Measurements from ENCODE around the gene PSMB3. TPM values are rescaled to one million over a fixed set of nuclear protein-coding genes. Genes with fewer than 3 reads are reported as not detected.

PSMB3 gene
- total and polyA plus RNA-seq, 9 of the 15 experiments (the other 6 are each of a cell fraction or from before 2014, with no cell fraction given): 460 to 2,775 (median 574) TPM

DNA sequence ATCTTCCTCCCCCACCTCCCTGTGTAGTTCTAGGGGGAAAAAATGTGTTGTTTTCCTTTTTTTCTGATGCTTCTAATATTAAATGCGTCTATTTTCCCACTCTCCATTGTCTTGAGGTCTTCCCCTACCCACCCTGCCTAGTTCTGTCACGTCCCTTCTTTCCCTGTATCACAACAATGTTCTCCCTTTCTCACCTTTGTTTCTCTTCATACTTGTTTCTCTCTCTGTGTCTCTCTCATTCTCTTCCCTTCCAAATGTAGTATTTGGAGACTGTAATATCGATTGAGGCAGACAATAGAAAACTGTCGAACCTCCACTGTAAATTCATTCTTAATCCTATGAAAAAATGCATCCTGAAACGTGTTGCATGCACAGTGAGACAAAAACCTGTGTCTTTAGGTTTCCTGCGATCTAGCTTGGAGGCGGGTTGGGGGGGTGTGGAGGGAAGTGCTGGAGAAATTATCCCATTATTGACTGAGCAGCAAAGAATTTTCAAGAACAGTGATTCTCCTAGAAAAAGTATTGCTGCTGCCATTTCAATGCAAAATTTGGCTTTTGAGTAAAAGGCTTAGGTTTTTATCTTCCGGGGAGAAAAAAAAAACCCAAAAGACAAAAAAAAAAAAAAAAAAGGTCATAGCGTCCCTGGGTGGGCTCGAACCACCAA, 1.3 kb upstream of the PSMB3 start (continued):
- TF ChIP-seq, protein P1, sequence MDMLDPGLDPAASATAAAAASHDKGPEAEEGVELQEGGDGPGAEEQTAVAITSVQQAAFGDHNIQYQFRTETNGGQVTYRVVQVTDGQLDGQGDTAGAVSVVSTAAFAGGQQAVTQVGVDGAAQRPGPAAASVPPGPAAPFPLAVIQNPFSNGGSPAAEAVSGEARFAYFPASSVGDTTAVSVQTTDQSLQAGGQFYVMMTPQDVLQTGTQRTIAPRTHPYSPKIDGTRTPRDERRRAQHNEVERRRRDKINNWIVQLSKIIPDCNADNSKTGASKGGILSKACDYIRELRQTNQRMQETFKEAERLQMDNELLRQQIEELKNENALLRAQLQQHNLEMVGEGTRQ (CRISPR knock-in tag; IDR thresholded peaks at IDR 0.05): no peak
- TF ChIP-seq EHMT2 (IDR thresholded peaks at IDR 0.05) (0 out of 2 replicates have a peak, but pooled peaks have one; percentile 43), MIER1 (IDR thresholded peaks at IDR 0.05; ENCODE audit: low read depth) (peak; percentile 63; the same call in 1 of the 2 replicates), DMBX1 (CRISPR knock-in tag; IDR thresholded peaks at IDR 0.05; ENCODE audit: borderline replicate concordance) (0 out of 2 replicates have a peak, but pooled peaks have one; percentile 12), FOSL1 (tag; conservative IDR thresholded peaks at IDR 0.05) (0 out of 2 replicates have a peak, but pooled peaks have one; percentile 6), ZNF584 (CRISPR knock-in tag; IDR thresholded peaks at IDR 0.05; ENCODE audit: low read depth) (no peak), ZNF764 (CRISPR knock-in tag; IDR thresholded peaks at IDR 0.05; ENCODE audit: low read depth) (no peak), ZNF175 (CRISPR knock-in tag; IDR thresholded peaks at IDR 0.05; ENCODE audit: low read depth) (0 out of 2 replicates have a peak, but pooled peaks have one; percentile 28), NCOA4 (IDR thresholded peaks at IDR 0.05; ENCODE audit: partially characterized antibody) (peak; percentile 68), ZNF785 (CRISPR knock-in tag; IDR thresholded peaks at IDR 0.05) (no peak), ZC3H4 (CRISPR knock-in tag; IDR thresholded peaks at IDR 0.05; ENCODE audit: borderline replicate concordance) (no peak), IFI16 (CRISPR knock-in tag; IDR thresholded peaks at IDR 0.05) (no peak), TRIM28 (IDR thresholded peaks at IDR 0.05) (no peak), ARNT (IDR thresholded peaks at IDR 0.05) (no peak)
- TF ChIP-seq, protein P2, sequence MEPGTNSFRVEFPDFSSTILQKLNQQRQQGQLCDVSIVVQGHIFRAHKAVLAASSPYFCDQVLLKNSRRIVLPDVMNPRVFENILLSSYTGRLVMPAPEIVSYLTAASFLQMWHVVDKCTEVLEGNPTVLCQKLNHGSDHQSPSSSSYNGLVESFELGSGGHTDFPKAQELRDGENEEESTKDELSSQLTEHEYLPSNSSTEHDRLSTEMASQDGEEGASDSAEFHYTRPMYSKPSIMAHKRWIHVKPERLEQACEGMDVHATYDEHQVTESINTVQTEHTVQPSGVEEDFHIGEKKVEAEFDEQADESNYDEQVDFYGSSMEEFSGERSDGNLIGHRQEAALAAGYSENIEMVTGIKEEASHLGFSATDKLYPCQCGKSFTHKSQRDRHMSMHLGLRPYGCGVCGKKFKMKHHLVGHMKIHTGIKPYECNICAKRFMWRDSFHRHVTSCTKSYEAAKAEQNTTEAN (CRISPR knock-in tag; IDR thresholded peaks at IDR 0.05): no peak
- TF ChIP-seq, protein P3, sequence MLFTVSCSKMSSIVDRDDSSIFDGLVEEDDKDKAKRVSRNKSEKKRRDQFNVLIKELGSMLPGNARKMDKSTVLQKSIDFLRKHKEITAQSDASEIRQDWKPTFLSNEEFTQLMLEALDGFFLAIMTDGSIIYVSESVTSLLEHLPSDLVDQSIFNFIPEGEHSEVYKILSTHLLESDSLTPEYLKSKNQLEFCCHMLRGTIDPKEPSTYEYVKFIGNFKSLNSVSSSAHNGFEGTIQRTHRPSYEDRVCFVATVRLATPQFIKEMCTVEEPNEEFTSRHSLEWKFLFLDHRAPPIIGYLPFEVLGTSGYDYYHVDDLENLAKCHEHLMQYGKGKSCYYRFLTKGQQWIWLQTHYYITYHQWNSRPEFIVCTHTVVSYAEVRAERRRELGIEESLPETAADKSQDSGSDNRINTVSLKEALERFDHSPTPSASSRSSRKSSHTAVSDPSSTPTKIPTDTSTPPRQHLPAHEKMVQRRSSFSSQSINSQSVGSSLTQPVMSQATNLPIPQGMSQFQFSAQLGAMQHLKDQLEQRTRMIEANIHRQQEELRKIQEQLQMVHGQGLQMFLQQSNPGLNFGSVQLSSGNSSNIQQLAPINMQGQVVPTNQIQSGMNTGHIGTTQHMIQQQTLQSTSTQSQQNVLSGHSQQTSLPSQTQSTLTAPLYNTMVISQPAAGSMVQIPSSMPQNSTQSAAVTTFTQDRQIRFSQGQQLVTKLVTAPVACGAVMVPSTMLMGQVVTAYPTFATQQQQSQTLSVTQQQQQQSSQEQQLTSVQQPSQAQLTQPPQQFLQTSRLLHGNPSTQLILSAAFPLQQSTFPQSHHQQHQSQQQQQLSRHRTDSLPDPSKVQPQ (CRISPR knock-in tag; IDR thresholded peaks at IDR 0.05; ENCODE audit: borderline replicate concordance): no peak
- TF ChIP-seq, protein P4, sequence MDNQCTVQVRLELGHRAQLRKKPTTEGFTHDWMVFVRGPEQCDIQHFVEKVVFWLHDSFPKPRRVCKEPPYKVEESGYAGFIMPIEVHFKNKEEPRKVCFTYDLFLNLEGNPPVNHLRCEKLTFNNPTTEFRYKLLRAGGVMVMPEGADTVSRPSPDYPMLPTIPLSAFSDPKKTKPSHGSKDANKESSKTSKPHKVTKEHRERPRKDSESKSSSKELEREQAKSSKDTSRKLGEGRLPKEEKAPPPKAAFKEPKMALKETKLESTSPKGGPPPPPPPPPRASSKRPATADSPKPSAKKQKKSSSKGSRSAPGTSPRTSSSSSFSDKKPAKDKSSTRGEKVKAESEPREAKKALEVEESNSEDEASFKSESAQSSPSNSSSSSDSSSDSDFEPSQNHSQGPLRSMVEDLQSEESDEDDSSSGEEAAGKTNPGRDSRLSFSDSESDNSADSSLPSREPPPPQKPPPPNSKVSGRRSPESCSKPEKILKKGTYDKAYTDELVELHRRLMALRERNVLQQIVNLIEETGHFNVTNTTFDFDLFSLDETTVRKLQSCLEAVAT (IDR thresholded peaks at IDR 0.05): peak in 1 of 2 experiments; percentile 18; a peak in 1 of 4 replicates
- TF ChIP-seq, protein P5, sequence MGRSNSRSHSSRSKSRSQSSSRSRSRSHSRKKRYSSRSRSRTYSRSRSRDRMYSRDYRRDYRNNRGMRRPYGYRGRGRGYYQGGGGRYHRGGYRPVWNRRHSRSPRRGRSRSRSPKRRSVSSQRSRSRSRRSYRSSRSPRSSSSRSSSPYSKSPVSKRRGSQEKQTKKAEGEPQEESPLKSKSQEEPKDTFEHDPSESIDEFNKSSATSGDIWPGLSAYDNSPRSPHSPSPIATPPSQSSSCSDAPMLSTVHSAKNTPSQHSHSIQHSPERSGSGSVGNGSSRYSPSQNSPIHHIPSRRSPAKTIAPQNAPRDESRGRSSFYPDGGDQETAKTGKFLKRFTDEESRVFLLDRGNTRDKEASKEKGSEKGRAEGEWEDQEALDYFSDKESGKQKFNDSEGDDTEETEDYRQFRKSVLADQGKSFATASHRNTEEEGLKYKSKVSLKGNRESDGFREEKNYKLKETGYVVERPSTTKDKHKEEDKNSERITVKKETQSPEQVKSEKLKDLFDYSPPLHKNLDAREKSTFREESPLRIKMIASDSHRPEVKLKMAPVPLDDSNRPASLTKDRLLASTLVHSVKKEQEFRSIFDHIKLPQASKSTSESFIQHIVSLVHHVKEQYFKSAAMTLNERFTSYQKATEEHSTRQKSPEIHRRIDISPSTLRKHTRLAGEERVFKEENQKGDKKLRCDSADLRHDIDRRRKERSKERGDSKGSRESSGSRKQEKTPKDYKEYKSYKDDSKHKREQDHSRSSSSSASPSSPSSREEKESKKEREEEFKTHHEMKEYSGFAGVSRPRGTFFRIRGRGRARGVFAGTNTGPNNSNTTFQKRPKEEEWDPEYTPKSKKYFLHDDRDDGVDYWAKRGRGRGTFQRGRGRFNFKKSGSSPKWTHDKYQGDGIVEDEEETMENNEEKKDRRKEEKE (IDR thresholded peaks at IDR 0.05; ENCODE audit: borderline replicate concordance in 1 of 2, control insufficient read depth in 1 of 2, low read depth in 2 of 2, low read length in 1 of 2): peak in 1 of 2 experiments; percentile 43; a peak in 1 of 4 replicates

Data from K562 (cell line).